HG02884 (cell line): ENCODE measurements around the gene PSMB7.

Experiments used
- ATAC-seq: cut with Tn5 transposase; IDR thresholded peaks from one replicate; pipeline ENCODE4 v1.9.1; 2021; ENCODE audit warnings: mild to moderate bottlenecking, moderate library complexity; ENCODE audit not compliant: unreplicated experiment

PSMB7 gene

DNA sequence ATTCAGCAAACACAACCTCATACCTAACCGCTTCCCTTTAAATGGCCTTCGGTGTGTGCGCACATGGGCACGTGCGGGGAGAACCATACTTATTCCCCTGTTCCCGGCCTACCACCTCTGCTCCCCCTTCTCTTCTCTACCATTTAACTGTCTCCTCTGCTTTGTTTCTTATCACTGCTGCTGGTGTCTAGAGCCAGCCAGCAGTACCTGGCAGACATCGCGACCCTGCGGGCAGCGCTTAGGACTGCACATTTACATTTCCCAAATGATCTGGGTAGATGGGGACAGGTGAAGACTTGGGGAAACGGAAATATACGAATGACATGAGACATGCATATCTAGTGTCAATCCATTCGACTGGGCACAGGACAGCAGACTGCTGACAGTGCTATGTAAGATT, 56.6 kb downstream of the PSMB7 start:
- no peak for ATAC-seq

DNA sequence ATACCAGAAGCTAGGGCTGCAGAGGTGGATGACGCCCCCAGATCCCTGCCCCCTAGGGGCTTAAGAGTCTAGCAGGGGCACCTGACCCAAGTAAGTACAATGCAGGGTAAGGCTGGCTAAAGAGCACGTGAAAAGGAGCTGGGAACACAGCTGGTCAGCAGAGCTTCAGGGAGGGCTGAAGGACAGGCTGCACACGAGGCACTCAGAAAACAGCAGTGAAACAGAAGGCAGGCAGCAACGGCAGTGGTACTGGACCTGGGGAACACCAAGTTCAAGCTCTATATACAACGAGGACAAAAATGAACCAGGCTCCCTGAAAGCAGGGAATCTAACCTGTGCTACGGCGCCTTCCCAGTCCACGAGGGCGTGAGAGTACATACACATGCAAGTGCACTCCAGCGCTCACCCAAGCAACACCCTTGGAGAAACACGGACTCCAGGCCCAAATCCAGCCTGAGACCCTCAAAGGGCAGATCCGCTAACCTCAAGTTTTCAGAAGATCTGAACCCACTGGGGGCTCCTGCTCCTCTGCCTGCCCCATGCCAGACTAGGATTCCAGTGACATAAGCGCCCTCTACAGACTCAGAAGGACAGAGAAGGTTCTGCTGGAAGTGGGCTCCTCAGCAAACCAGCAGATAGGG, 57.4 kb downstream of the PSMB7 start:
- ATAC-seq = no peak

DNA sequence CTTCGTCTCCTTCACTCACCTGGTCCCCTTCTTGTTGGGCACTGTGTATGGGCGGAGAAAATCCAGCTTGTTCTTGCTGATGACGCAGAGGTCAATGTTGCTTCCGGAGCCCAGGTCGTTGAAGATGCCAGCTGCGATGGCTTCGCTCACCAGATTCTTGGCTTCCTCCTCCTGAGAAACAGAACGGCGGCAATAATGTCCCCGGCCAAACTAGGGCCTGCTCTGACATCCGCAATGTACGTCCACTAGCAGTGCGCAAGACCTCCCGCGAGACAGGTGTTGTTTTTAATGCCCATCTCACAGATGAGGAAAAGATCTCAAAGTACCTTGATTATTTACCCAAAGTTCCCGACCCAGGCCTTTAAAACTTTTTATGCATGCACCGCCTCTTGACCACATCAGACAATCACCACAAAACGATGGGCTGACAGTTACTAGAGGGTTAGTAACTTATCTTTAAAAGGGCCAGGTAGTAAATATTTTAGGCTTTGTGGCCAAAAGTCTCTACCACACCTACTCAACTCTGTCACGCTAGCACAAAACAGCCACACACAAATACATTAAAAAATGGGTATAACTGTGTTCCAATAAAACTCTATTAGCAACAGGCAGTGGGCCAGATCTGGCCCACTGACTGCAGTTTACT, 58.4 kb downstream of the PSMB7 start:
- no peak for ATAC-seq

DNA sequence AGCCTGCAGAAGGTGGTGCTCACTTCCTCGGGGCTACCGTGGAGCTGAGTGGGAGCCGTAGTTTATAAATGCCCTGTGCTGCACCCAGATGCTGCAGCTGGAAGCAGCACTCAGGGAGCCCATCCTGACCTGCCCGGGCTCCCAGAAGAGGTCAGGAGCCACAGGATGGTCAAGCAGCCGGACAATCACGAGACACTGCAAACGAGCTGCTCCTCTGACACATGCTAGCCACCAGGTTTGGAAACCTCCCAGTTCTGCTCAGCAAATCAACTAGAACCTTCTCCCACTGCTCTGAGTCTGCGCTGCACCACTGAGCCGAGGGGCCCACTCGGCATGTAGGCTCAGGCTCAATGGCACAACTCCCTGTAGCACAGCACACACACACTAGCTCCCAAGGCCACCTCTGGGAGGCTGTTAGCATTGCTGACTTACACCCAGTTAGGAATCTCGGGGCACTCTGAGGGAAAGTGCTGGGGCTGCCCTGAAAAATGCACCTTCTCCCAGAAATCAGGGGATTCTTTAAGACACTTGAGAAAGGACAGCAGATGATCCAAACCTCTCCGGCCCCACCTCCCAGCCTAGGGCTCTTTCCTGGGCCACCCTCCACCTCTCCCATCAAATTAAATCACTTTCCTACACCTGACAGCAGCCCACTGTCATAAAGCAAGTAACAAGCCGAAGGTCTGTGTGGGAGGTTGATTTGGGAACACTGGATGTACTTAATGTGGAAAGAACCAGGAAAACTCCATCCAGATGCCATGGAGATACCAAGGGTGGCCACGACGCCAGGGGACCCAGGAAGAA, 59.1 kb downstream of the PSMB7 start:
- no peak for ATAC-seq

DNA sequence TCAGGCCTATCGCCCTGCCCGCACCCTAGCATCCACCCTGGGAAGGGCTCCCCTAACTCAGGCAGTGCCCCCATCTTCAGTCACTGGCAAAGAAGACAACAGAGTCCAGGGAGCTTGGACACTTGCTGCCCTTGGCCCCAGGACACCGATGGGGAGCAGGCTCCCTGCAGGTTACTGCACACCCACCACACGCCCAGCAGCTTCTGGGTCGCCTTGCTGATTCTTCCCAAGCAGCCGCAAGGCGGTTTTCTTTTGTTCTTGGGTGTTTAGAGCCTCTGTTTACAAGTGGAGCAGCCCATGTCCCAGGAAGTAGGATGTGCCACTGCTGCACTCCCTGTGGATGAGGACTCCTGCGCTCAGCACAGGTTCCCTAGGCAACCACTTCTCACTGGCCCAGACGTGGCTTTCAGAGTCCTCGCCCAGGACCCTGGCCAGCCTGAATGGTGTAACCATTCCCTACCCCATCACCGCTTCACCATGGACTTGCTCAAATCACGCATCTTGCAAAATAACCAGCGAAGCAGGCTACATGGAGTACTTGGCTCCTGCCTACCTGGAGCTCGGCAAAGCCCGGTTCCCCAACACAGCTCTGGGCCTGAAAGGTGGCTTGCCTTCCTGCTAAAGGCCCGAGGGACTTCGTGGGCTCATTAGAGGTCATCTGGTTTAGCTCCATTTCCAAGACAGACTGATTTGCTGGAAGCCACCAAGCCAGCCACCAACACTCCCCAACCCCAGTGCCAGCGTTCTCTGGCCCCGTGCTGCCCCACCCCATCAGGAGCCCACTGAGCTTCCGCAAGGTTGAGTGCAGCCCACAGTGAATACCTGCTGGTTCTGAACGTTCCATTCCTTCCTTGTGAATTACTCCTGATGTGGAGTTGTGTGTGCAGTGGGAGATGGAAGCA, 60.0 kb downstream of the PSMB7 start:
- ATAC-seq = no peak

DNA sequence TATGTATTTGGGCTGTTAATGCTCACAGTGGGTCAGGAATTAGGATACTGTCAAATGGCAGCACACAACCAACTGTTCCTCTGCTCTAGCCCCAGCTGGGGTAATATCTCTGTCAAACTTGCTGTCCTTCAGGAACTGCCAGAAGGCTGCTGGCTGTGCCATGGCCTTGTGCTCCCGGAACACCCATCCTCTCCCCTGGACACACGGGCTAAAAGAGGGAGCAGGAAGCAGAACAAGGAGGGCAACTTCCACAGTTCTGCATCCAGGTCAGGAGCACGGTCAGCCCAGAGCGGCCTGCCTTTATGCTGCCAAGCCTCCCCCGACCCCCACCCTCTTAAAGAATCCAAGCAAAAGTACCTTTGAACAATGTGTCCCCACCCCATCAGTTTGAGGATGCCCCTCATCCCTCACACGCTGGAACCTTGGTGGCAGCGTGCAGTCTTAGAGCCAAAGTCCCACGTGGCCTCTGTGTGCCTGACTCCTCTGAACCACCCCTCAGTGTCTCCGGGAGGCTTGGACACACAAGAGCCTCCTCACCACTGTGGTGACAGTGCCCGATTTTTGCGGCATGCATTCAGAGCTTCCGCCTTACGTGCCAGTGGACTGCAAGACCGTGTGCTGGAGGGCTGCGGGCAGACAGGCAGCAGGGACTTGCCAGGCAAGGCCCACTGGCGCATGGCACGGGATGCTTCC, 60.8 kb downstream of the PSMB7 start:
- ATAC-seq = no peak

DNA sequence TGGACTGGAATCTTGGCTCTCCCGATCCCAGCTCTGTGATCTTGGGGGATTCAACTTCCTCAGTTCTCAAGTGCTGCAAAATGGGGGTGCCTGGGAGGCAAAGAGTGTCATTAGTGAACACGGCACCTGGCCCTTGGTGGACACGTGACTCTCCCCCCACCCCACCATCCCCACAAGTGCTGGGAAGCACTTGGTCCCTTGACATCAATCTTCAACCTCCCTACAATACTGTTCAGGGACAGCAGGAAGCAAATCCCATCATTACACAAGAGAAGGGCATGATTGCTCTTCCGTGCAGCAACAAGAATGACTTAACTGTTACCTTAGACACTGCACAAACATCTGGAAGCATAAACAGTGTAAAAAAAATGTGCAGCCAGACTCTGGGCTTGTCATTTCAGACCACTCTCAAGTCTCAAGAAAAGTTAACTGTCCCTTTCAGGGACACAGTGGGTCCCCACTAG, 61.4 kb downstream of the PSMB7 start:
- no peak for ATAC-seq

DNA sequence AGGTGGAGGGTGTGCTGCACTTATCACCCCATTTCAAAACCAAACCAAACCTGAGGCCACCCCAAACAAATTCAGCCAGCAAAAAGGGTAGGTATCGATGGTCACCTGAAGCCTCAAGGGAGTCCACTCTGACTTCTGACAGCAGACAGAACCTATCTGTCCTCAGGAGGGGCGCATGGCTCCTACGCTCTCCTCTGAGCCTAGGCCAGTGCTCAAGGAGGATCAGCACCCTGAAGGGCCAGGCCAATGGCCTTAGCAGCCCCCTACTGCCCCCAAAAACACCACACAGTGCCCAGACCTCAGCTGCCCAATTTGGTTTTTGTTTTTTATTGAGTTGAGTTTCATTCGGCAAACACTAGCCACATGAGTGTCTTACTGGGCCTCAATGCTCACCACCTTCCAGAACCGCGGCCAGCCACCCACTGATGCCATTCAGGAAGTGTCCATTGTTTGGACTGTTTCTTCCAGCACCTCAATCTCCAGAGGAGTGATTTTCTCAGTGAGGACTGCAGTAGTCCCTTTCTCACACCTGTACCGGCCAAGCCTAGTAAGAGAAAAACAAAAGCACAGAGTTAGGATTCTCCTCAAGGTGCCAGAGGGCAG, 62.0 kb downstream of the PSMB7 start:
- no peak for ATAC-seq

DNA sequence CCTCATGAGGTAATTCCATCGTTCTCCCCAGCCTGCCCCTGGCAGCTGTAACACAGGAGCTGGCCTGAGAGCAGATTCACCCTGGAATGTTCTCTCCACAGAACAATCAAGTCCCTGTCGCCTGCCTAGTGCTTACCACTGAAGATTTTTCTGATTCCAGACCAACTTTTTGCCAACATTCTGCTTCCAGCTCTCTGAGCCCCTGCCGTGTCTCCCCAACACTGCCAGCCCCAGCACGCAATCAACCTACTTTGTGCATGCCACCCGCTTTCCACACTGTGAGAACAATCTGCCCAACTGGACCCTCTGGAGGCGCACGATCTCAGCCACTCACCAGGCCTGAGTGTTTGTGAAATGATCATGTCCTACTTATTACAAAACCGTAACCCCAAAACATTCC, 62.6 kb downstream of the PSMB7 start:
- ATAC-seq = no peak

DNA sequence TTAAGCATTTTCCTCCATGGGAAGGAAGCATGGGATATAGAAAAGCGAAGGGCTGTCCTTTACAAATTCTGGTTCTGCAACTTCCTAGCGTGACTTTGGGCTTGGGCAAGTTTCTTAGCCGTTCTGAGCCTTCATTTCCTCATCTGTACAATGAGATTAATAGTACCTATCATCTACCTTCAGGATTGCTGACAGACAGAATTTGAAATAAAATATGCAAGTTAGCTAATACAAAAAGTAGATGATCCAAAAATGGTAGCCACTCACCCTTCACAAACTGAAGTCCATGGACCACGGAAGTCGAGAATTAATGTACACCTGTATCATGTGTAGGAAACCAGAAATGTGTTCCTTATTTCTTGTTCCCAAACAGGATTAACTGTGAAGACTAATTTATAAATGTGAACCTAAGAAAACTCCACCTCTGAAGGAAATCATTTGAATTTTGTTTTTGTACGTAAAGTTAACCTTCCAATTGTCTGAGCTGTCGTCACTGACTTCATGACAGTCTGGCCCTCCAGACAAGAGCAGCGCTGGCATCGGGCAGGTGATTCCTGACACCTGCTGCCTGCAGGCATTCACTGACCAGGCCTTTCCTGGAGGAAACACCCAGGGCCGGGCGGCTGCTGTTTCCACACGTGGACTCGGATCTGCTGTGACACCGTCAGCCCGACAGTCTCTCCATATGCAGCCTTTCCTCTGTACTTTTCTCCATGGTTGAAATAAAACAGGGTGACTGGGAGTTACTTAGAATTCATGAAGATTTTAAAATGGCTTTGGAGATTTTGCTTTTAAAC, 63.4 kb downstream of the PSMB7 start:
- no peak for ATAC-seq

DNA sequence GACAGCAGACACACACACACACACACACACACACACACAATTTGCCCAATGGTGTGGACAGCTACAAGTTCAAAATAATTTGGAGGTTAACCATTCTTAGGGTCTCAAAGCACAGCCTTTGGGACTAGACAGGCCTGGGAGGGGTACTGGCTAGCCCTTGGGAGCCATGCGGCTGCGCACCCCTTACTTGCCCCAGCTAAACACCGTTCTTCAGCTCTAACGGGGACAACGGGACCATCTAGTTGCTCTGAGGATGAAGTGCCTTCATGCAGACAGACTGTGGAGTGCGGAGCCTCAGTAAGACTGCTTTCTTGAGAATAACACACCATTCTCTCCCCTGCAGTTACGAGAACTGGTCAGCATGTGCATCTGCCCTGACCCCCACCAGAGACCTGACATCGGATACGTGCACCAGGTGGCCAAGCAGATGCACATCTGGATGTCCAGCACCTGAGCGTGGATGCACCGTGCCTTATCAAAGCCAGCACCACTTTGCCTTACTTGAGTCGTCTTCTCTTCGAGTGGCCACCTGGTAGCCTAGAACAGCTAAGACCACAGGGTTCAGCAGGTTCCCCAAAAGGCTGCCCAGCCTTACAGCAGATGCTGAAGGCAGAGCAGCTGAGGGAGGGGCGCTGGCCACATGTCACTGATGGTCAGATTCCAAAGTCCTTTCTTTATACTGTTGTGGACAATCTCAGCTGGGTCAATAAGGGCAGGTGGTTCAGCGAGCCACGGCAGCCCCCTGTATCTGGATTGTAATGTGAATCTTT, 64.6 kb downstream of the PSMB7 start:
- no peak for ATAC-seq

DNA sequence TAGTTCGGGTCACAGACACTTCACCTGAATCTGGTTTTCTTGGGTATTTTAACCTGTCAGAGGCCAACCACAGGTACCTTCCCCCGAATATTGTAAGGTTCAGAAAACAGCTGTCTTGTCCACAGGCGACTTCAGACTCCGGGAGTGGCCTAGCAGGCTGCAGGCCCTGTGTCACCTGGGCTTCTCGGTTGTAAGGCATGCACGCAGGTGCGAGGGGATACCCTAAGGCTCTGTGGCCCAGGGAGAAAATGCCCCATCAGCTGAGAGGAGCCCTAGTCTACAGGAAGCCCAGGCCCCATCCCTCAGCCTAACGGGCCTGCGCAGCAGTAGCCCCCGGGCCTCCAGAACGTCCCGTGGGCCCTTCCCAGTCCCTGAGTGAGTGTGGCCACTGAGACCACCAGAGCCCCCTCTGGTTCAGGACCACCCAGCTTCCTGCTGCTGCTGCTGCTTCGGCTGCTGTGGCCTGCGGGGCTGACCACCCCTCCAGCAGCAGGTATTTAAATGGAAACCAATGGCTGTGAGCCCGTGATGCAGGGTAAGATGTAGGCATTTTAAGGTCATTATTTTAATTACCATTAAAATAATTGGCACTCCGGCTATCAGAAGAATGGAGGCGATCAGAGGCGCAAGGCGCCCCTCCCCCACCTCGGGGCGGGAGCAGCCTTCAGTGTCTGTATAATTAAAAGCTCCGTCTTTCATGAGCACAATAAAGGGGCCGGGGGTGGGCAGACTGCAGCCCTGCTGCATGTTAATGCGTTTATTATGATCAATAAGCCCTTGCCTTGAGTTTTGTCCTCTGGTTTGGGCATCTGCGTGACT, 65.4 kb downstream of the PSMB7 start:
- no peak for ATAC-seq

DNA sequence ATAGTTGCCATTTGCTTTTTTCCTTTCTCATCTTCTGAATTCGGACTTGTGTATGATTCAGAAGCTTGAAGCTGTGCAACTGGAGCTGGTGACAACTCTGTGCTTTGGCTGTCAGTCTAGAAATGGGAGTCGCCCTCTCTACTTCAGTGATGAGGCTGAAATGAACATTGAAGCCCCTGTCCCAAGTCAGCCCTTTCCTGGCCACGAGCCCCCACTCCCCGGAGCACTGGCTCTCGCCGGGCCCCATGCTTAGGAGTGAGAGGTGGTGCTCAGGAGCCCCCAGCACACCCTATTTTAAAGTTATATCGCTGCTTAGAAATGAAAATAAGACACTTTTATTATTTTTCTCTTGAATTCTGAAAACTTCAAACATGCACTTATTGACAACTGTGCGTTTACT, 66.0 kb downstream of the PSMB7 start:
- no peak for ATAC-seq

DNA sequence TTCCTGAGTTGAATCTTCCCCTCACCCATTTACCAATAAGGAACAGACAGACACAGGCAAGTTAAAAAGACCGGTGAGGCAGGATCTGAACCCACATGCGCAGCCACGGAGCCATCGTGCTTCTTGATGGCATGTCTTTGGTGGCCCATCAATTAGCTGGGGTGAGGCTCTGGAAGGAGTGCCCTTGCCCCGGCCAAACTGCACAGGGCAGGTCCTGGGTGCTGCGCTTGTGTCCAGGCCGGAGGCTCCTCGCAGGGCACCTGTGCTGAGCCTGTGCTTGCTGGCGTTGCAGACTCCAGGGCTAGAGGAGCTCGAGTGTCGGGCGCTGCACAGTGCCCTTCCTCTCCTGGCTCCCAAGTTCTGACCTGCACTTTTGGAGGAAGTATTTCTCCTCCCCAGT, 66.4 kb downstream of the PSMB7 start:
- ATAC-seq = no peak

DNA sequence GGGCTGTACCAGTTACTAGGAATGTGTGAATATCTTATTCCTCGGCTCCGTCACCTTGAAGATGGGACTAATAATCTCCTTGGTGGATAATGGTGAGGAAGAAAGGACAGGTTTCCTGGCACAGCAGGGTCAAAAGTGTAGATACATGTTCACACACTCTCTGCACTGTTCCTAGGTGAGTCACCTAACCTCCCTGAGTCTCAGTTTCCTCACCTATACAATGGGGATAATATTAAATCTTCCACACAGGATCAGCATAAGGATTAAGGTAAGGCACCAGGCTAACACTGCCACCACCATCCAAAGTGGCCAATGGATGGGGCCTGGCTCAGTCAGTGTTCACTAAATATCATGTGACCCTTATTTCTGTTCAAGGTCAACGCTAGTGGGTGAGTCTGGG, 66.9 kb downstream of the PSMB7 start:
- no peak for ATAC-seq

DNA sequence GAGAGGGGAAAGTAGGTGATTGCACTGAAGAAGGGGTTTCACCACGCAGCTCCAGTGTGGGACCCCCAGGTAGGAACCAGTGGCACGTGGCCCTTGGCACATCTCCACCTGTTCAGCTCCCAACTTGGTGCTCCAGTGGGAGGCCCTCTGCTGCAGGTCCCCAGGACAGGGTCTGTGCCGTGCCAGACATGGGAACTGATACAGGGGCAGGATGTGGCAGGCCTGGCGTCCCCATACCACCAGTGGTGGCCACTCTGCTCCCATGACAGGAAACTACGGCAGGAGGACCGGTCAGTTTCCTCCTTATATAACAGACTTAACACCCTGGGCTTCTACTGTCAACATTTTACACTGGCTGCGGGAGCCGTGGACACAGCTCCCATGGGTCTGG, 67.3 kb downstream of the PSMB7 start:
- no peak for ATAC-seq

DNA sequence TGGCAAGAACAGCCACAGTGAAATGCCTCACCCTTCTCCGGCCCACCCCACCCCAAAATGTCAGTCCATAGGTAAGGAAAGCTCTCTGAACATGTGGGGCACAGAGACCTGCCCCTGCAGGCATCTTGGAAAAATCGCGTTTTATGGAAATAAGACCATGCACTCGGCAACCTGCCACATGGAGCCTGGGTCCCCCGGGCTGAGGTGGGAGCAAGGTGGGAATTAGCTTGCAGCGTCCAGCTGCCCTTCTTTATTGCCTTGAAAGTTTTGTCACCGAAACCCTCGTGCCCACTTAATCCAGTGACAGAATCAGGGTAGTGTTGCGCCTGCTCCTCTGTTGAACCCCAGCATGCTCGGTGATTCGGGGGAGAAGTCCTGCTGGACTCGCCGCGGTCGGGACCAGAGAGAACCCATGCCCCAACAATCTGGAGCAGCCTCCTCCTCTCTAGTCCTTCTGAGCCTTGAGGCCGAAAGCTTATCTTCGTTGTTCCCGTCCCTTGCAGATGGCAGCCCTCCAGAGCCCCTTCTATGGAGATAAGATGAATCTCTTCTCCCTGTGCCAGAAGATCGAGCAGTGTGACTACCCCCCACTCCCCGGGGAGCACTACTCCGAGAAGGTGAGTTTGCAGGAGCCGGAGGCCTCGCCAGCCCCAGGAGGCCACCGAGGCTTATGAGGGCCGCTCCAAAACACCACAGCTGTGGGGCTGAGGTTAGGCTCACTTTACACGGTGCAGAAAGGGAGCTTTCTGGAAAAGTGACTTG, 67.9 kb downstream of the PSMB7 start:
- no peak for ATAC-seq
